ENCODE measurements around the gene BBOX1.

The BBOX1 gene

GRCh38 chr11:27111896-27112295 lies 71.3 kb downstream of the BBOX1 start:
- H3K4me3 ChIP-seq (ENCODE audit: low read depth, low read length): no peak overlapping the region
- TF ChIP-seq POLR2A (IDR thresholded peaks at IDR 0.05; ENCODE audit: extremely low read depth, insufficient read length) (no peak), MYC (IDR thresholded peaks at IDR 0.05; ENCODE audit: low read depth, low read length) (no peak), CTCF (IDR thresholded peaks at IDR 0.05; ENCODE audit: low read depth, low read length) (no peak), MAX (IDR thresholded peaks at IDR 0.05; ENCODE audit: low read depth, low read length) (no peak)
- no peak for DNase-seq (ENCODE audit: low read depth)

- DNase-seq (ENCODE audit: low read depth): no peak
These were observed 72.3 kb downstream of the BBOX1 start for GRCh38 chr11:27112946-27113345.

GRCh38 chr11:27115051-27115650 lies 74.5 kb downstream of the BBOX1 start:
- DNase-seq (ENCODE audit: low read depth): no peak
- no peak for TF ChIP-seq POLR2A (IDR thresholded peaks at IDR 0.05; ENCODE audit: extremely low read depth, insufficient read length)
- TF ChIP-seq MYC (IDR thresholded peaks at IDR 0.05; ENCODE audit: low read depth, low read length): no peak
- no peak for TF ChIP-seq CTCF (IDR thresholded peaks at IDR 0.05; ENCODE audit: low read depth, low read length)
- TF ChIP-seq MAX (IDR thresholded peaks at IDR 0.05; ENCODE audit: low read depth, low read length): no peak
- H3K4me3 ChIP-seq (ENCODE audit: low read depth, low read length): no peak overlapping the region

More at GRCh38 chr11:27112946-27113345, 72.3 kb downstream of the BBOX1 start:
- no peak for TF ChIP-seq POLR2A (IDR thresholded peaks at IDR 0.05; ENCODE audit: extremely low read depth, insufficient read length)
- TF ChIP-seq MAX (IDR thresholded peaks at IDR 0.05; ENCODE audit: low read depth, low read length): no peak
- no peak for TF ChIP-seq MYC (IDR thresholded peaks at IDR 0.05; ENCODE audit: low read depth, low read length)
- no peak for TF ChIP-seq CTCF (IDR thresholded peaks at IDR 0.05; ENCODE audit: low read depth, low read length)
- no peak overlapping the region for H3K4me3 ChIP-seq (ENCODE audit: low read depth, low read length)

GRCh38 chr11:27116684-27117083 lies 76.1 kb downstream of the BBOX1 start:
- TF ChIP-seq MYC (IDR thresholded peaks at IDR 0.05; ENCODE audit: low read depth, low read length) (no peak), MAX (IDR thresholded peaks at IDR 0.05; ENCODE audit: low read depth, low read length) (no peak), POLR2A (IDR thresholded peaks at IDR 0.05; ENCODE audit: extremely low read depth, insufficient read length) (no peak), CTCF (IDR thresholded peaks at IDR 0.05; ENCODE audit: low read depth, low read length) (no peak)
- peak; percentile 2 for DNase-seq (ENCODE audit: low read depth)
- H3K4me3 ChIP-seq (ENCODE audit: low read depth, low read length): no peak overlapping the region

- TF ChIP-seq MAX (IDR thresholded peaks at IDR 0.05; ENCODE audit: low read depth, low read length) (no peak), POLR2A (IDR thresholded peaks at IDR 0.05; ENCODE audit: extremely low read depth, insufficient read length) (no peak), MYC (IDR thresholded peaks at IDR 0.05; ENCODE audit: low read depth, low read length) (no peak), CTCF (IDR thresholded peaks at IDR 0.05; ENCODE audit: low read depth, low read length) (no peak)
- DNase-seq (ENCODE audit: low read depth): no peak
These were observed 77.8 kb downstream of the BBOX1 start for GRCh38 chr11:27118371-27118770.

More at GRCh38 chr11:27118371-27118770, 77.8 kb downstream of the BBOX1 start:
- no peak overlapping the region for H3K4me3 ChIP-seq (ENCODE audit: low read depth, low read length)

Data from NB4 (cell line).